Hematopoietic multipotent progenitor cell treated with erythropoietin and hydrocortisone succinate and interleukin-3 and kit ligand, for 15 days (in vitro differentiated cells): ENCODE results near the gene RGPD8.

Source experiments
- DNase-seq: peaks from one replicate; pipeline ENCODE4 v3.0.0-alpha.2; 2015; ENCODE audit warnings: low spot score

The RGPD8 gene

DNA sequence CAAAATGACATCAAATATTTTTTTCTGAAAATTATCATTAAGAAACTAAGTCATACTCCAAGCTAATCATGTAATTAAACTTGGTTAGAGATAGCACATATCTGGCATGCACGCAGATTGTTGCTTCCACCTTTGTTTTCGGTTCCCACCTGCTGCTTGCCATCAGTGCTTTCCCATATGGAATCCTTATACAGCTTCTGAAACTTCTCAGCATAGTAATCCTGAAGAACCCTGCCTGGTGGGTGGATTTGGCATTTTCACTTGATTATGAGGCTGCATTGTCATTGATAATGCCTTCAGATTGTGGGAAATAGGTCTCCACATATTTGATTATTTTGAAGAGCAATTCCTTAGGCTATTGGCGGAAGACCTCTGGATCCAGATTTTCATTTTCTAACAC, 110.5 kb downstream of the RGPD8 start:
- DNase-seq, result no peak

DNA sequence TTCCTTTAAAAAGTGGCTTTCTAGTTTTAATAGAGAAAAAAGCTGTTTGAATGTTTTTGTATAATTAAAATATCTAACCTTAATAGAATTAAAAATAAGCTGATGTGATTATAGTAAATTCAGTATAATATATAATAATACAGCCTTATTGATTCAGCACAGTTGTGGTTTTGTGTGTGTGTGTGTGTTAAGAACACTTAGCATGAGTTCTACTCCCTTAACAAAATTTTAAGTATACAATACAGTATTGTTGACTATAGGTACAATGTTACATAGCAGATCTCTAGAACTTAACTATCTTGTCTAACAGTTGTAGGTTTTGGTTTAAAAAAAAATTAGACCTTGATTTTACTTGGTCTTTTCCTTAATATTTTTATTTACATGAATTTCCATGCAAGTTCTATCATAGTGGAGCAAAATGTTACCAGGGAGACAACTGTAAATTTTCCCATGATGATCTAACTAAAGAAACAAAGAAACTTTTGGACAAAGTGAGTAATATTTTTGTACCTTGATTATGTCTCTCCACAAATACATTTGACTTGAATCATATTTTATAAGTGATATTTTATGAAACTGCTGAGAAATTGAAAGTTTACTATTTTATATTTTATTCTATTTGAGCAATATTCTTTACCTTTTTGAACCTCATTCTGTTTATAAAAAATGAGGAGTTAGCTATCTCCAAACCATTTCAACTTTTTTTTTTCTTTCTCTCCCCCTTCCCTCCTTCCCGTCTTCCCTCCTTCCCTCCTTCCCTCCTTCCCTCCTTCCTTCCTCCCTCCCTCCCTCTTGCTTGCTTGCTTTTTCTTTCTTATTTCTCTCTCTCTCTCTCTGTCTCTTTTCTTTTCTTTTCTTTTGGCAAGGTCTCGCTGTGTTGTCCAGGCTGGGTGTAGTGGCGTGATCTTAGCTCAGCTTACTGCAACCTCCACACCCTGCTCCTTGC, 111.8 kb downstream of the RGPD8 start:
- no peak for DNase-seq
